ENCODE measurements around the gene CEACAM21.
A peak's percentile ranks its signal among the peaks of the same experiment; 100 is the strongest.

The CEACAM21 gene

GRCh38 chr19:41532526-41532925 is 43.4 kb upstream of the CEACAM21 start:
- no peak for DNase-seq (ENCODE audit: low spot score)
- TF ChIP-seq CTCF (IDR thresholded peaks at IDR 0.05; ENCODE audit: extremely low read depth, missing control alignments): no peak

GRCh38 chr19:41533671-41534215 is 42.2 kb upstream of the CEACAM21 start:
- no peak for TF ChIP-seq CTCF (IDR thresholded peaks at IDR 0.05; ENCODE audit: extremely low read depth, missing control alignments)
- no peak for DNase-seq (ENCODE audit: low spot score)

- DNase-seq (ENCODE audit: low spot score): no peak
Measured at GRCh38 chr19:41535029-41535622, 40.8 kb upstream of the CEACAM21 start.

GRCh38 chr19:41537789-41538188 is 38.2 kb upstream of the CEACAM21 start:
- no peak for TF ChIP-seq CTCF (IDR thresholded peaks at IDR 0.05; ENCODE audit: extremely low read depth, missing control alignments)
- DNase-seq (ENCODE audit: low spot score): no peak

More at GRCh38 chr19:41535029-41535622, 40.8 kb upstream of the CEACAM21 start:
- TF ChIP-seq CTCF (IDR thresholded peaks at IDR 0.05; ENCODE audit: extremely low read depth, missing control alignments): no peak

GRCh38 chr19:41540041-41540695 is 35.8 kb upstream of the CEACAM21 start:
- no peak for DNase-seq (ENCODE audit: low spot score)

DNA sequence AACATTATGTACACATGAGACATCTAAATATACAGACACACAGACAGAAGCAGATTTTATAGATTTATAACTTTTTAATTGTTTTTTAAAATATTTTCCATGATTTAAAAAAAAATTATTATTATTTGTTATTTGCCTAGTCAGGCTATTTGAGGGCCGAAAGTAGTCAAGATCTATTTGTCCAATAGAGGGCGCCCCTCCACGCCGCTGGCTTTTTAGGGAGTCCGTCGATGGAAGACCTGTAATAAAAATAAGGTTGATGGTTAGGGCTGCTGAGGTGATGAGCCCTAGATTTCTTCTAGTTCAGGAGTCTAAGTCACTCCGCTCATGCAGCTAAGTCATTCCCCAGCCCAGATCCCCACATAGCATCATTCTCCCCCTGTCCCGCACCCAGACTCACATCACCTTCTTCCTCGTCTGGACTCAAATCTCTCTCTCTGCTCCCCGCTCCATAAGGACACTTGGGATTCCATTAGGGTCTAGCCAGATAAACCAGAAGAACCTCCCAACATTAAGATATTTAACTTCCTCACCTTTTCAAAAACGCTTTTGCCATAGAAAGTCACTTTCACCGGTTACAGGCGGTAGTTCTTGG is 33.9 kb upstream of the CEACAM21 start:
- peak; percentile 51 for TF ChIP-seq CTCF (IDR thresholded peaks at IDR 0.05; ENCODE audit: extremely low read depth, missing control alignments)
- DNase-seq (ENCODE audit: low spot score): no peak

More at GRCh38 chr19:41540041-41540695, 35.8 kb upstream of the CEACAM21 start:
- no peak for TF ChIP-seq CTCF (IDR thresholded peaks at IDR 0.05; ENCODE audit: extremely low read depth, missing control alignments)

GRCh38 chr19:41542622-41543021 is 33.3 kb upstream of the CEACAM21 start:
- no peak for TF ChIP-seq CTCF (IDR thresholded peaks at IDR 0.05; ENCODE audit: extremely low read depth, missing control alignments)
- no peak for DNase-seq (ENCODE audit: low spot score)

Data from GM20000 (cell line).